Eye (tissue), 1 donor: ENCODE data around the gene RIOK1.
"Not testable (repeated sequence)": the region's sequence is repeated elsewhere in the genome, so short reads cannot be mapped to it uniquely, and the experiment has no call there.

ENCODE experiments used
- DNase-seq: peaks from one replicate; pipeline ENCODE4 v3.0.0-alpha.2; 2015

RIOK1 gene

DNA sequence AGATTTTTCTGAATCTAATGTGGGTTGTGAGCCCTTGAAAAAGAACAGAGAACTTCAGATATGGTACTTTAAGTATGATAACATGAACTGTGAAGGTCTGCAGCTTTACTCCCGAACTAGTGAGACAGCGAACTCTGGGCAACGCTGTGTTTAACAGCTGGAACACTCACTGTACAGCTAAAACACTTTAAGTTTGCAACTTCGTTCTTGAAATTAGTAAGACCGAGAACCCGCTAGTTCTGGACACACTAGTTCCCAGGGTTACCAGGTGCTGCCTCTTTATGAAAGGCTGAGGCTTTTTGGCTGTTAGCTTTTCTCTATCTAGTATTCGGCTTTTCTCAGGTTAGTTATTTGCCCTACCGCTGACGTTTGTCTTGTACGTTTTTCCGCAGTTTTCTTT is 52.9 kb downstream of the RIOK1 start:
- no peak for DNase-seq

DNA sequence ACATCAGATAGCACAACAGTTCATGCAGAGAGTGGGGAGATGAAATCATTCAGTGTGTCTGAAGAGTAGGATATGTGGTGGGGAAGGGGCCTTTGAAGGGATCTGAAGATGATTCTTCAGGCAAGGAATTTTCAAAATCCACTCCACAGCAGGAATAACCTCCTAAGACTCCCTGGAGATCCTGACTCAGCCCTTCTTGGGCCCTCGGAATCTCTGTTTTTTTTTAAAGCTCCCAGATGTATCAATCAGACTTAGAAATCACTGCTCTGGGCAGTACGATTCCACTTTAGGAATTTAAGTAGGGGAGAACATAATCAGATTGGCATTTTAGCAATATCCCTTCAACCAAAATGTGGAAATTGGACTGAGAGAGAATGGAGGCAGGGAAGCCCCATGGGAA is 55.5 kb downstream of the RIOK1 start:
- no peak for DNase-seq

DNA sequence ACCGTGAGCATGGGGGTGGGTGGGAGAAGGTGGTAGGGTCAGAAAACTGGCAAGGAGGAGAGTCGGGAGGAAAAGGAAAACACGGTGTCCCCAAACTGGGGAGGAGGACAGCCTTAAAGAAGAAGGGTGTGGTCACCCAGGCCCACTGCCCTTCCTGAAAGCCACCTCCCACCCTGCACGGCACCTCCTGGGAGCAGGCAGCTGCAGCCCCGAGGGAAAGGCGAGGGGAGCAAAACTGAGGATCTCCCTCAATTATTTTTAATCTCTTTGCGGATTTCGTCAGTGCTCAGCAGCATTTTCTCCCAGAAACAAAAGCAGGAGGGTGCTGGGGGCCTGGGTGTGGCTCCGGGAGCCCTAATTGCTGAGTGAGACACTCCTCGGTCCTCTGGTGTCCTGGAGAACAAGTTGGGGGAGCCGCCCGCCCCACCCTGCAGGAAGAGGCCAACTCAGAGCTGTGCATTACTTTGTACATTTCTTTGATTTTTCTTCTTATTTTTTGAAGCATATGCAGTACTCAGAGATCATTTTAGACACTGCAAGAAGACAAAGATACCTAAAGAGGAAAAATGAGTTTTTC is 56.4 kb downstream of the RIOK1 start:
- peak; percentile 35 for DNase-seq

DNA sequence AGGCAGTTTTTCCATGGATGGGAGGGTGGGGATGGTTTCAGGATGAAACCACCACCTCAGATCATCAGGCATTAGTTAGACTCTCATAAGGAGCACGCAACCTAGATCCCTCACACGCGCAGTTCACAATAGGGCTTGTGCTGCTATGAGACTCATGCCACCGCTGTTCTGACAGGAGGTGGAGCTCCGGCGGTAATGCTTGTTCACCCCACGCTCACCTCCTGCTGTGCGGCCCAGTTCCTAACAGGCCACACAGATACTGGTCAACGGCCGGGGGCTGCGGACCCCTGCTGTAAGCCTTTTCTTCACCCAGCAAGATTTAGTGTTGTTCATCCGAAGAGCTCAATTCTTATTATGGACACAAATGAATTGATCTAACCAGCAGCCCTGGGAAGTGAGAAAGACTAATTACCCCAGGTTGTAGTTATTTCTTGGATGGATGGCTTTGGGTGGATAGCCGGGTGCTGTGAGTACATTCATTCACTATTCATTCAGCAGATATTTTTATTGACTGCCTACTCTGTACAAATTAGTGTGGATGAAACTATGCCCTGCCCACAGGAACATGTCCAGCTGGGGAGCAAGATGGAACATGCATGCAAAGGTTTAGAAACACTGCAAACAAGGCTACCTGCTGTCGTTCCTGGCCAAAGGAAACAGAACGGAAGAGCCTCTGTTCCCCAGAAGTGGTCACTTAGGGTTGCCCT is 57.2 kb downstream of the RIOK1 start:
- DNase-seq: peak; percentile 90

DNA sequence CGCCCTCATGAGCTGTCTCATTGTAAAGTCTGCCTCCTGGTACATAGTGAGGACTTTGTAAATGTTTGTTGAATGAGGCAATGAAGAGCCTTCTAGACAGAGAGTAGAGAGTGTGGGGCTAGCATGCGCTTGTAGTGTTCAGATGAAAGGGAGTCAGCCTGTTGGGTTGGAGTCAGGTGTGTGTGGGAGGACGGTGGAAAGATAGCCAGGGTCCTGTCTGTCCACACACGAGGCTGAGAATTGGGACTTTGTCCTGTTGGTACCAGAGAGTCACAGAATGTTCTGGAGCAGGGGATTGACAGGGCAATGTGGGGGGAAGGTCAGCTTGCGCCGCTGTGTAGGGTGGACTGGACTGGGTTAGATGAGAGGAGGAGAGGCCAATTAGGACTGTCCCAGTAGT is 58.6 kb downstream of the RIOK1 start:
- no peak for DNase-seq

DNA sequence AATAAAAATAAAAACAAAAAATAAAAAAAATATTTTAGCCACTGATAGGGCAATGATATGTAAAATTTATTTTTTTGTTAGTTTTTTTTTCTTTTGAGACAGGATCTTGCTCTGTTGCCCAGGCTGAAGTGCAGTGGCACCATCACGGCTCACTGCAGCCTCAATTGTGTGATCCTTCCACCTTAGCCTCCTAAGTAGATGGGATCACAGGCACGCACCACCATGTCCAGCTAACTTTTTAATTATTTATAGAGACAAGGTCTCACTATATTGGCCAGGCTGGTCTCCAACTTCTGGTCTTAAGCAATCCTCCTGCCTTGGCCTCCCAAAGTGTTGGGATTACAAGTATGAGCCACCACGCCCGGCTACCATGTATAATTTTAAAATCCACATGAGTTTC is 59.4 kb downstream of the RIOK1 start:
- DNase-seq: no peak

DNA sequence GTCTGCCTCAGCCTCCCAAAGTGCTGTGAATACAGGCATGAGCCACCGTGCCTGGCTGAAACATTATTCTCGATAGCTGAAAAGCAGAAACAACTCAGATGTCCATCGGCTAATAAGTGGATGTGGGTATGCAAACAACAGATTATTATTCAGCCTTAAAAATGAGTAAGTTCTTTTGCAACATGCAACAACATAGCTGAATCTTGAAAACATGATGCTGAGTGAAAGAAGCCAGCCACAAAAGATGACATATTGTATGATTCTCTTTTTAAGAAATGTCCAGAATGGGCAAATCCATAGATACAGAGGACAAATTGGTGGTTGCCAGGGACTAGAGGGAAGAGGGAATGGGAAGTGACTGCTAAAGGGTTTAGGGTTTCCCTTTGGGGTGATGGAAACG is 61.7 kb downstream of the RIOK1 start:
- no peak for DNase-seq

DNA sequence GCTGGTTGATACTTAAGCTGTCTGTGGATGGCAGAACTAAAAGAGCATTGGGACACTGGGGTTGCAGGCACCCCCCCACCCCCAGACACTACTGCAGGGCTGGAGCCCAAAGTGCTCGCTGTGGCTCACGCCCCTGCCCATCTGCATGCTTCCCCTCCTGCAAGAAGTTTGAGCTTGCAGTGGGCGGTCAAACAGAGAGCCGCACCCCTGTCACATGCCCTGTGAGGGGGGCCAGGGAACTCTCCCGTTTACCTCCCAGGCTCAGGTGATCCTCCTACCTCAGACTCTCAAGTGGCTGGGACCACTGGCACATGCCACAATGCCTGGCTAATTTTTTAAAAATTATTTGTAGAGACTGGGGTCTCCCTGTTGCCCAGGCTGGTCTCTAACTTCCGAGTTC is 63.3 kb downstream of the RIOK1 start:
- no peak for DNase-seq

DNA sequence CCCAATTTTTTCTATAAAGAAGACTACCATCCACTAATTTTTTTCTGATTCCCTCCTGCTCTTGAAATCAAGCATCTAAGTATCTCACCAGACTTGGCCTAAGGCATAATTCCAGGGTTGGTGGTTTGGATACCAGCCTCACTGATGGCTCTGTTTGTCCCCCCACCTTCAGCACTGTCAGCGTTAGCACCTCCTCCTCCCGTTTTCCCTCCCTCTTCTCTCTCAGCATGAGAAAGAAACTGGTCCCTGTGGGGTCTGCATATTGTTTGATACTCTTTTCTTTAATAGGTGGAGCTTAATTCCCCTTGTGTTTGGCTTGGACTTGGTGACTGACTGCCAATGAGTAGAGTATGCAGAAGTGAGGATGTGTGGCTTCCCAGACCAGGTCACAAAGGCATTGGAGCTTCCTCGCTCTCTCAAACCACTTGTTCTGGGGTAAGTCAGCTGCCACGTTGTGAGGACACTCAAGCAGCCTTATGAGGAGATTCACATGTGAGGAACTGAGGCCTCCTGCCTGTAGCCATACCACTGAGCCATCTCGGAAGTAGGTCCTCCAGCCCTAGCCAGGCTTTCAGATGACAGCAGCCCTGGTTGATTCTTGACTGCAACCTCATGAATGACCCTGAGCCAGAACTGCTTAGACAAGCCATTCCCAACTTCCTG is 65.2 kb downstream of the RIOK1 start:
- no peak for DNase-seq

DNA sequence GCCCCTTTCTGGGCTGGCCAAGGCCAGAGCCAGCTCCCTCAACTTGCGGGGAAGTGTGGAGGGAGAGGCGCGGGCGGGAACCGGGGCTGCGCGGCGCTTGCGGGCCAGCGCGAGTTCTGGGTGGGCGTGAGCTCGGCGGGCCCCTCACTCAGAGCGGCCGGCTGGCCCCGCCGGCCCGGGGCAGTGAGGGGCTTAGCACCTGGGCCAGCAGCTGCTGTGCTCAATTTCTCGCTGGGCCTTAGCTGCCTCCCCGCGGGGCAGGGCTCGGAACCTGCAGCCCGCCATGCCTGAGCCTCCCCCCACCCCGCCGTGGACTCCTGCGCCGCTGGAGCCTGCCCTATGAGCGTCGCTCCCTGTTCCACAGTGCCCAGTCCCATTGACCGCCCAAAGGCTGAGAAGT is 66.7 kb downstream of the RIOK1 start:
- not testable (repeated sequence) for DNase-seq

DNA sequence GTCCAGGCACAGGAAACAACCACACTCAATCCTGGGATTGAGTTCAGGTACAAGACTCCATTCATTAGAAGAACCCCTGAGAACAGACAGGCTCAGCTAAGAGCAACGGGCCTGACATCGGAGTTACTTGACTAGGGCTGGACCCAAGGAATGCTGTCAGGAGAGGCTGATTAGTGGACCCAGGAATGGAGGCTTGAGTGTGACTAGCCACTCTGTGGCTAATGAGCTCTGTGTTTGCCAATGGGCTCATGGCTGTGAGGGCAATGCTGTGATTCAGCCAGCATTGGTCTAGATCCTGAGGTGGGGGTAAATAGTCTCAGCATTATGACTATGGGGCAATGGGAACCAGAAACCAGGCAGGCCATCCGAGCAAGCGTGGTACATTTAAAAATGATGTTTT is 71.8 kb downstream of the RIOK1 start:
- DNase-seq: no peak

DNA sequence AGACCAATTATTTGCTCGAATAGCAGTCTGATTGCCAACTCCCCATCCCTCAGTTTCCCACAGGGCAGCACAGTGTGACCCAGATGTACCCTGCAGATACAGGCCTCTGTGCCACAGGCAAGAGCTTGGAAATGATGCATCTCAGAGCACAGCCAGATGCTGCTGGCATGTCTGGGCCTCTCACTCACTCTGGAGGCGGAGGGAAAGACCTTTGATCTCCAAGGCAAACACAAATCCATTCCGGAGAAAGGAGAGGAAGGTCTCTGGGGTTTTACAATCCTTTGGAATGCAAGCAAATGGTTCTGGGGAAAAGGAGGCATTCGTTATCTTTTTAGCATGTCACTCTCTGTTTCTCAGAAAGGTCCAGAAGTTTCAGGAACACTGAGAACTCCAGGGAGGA is 74.2 kb downstream of the RIOK1 start:
- peak; percentile 30 for DNase-seq

DNA sequence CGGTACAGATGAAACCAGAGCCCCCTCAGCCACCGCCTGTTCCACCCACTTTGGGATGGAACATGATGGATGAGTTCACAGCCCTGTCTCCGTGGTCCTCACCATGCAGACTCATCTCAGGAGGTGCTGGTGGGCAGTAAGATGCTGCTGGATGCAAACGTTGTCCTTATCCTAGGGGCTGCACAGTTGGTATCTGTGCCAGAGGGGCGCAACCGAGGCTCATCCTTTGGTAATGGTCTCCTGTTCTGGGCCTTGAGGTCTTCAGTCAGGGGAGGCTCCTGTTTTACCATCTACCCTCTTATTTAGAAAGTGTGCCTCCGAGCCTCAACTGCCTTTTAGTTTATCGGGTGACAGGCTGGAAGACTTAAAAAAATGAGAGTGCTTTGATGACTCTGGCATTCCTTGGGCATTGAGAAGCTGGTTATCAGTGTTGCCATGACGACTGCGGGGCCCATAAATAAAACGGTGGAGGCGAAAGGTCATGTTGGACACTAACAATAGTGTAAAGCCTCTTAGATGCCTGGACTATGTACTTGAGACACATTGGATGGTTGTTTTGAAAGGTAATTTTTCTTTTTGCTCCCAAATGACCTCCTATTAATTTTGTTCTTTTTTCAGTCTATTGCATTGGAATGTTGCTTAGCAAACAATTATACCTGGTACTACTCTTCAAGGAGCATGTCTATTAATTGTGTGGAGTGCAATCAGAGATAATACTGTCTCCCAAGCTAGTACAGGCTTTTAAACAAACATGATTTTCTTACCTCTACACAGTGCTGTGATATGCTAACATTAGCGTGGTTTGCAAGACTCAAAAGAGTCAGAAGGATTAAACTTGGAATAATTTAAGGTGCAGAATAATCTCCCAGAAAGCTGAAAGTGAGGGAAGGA is 77.6 kb downstream of the RIOK1 start:
- DNase-seq: peak; percentile 32
